GM11168 (cell line): Measurements from ENCODE around the gene NEAT1.

Experiments
- in situ Hi-C: fragments of 300-500 bp; cut with MboI; formaldehyde crosslinking; loops from one replicate; pipeline ENCODE4 v1.12.0; 2022; ENCODE audit warnings: low sequenced_read_pairs; ENCODE audit not compliant: unreplicated experiment

NEAT1 gene

GRCh38 chr11:65493367-65494176 is 71.0 kb downstream of the NEAT1 start:
- in situ Hi-C loops, result no loop called here
